SIG-M5 treated with dmso at 0.1 percent for 504 hours (cell line): ENCODE data around the gene LRP2.

Source experiments
- DNase-seq: peaks from one replicate; lab custom pipeline; 2025; ENCODE audit not compliant: unreplicated experiment; lab: John Stamatoyannopoulos, UW

Gene LRP2

GRCh38 chr2:169247211-169247610 lies 115.1 kb downstream of the LRP2 start:
- no peak for DNase-seq

DNA sequence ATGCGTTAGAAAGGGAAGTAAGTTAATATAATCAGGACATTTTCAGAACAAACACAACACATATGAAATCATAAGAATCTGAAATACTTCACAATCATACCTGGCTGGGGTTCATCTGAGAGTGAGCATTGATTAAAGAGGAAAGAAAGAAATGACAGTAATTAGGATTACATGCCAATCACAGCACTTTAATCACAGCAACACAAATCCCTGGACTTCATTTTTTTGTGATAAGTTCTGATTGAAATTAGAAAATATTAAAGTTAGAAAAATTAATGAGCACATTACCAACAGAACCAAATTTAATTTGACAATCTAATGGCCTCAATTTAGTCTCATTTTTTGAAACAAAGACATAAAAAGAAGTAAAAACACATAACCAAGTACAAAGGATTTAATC lies 121.9 kb downstream of the LRP2 start:
- no peak for DNase-seq

DNA sequence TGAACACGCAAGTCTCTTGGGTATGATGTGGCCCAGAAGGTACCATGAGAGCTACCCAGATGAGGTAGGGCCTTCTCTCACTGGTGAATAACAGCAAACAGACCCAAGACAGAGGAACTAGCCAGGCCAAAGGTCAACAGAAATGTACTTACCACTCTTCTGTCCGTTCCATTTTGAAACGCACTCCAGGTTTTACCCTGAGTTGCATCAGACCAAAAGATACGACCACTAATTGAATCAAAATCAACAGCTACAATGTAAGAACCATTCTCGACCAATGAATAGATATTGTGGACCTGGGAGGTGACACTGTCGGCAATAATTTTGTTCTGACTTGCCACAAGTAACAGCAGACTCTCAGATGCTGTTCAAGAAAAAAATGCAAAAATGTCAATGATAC lies 124.4 kb downstream of the LRP2 start:
- no peak for DNase-seq

- no peak for DNase-seq
Measured at GRCh38 chr2:169237286-169237685, 125.0 kb downstream of the LRP2 start.

GRCh38 chr2:169232551-169233154 lies 129.7 kb downstream of the LRP2 start:
- no peak for DNase-seq

DNA sequence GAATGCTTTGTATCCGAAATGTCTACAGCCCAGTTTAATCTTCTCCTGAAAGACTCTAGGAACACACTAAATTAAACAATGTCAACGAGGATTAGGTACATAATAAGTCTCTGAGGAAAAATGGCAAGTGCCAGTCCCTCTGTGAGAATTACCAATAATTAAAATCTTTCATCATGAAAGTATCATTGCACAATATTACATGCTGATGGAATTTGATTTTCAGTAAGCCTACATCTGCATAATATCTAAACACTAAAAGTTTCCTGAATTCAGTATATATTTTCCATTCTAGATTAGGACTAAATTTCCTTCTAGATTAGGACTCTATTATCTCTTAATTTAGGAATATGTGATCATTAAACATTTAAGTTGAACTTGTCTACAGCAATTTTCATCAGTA lies 132.1 kb downstream of the LRP2 start:
- DNase-seq = no peak

- no peak for DNase-seq
Measured at GRCh38 chr2:169229590-169229989, 132.7 kb downstream of the LRP2 start.

DNA sequence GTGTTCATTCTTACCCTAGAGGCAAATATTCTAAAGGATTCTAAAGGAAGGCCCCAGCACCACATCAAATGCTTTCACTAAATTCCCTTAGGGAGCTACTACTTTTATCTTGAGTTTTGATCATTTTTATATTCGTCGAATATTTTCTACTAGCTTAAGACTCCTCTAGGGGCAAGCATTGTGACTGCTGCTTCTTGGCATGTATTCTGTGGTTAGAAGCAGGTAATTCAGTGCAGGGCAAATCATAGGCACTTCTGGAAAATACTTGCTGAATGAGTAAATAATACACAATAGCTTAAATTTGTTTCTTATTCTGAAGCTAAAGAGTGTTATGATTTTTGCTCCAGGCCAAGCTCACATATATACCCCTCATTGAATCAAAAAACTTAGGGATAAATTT lies 136.4 kb downstream of the LRP2 start:
- no peak for DNase-seq

DNA sequence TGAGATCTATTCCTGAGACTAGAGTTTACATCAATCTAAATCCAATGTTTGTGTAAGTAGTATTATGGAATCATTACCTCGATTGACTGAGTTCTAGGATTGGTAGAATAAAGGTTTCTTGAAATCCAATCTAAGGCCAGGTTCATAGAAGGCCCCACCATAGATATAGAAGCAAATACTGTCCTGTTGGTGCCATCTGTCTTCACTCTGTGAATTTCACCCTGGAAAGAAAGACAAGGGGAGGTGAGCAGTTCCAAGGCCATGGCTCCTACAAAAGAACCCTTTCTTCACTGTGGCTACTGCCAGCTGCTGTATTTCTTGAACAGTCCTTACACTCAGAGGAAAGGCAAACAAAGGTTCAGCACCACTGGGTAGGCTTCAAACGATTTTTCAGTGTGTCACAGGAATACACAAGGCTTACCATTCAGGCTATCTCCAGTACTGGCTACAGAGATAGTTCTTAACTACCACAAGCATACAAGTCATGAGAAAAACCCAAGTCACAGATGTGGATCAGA lies 137.0 kb downstream of the LRP2 start:
- DNase-seq = no peak

DNA sequence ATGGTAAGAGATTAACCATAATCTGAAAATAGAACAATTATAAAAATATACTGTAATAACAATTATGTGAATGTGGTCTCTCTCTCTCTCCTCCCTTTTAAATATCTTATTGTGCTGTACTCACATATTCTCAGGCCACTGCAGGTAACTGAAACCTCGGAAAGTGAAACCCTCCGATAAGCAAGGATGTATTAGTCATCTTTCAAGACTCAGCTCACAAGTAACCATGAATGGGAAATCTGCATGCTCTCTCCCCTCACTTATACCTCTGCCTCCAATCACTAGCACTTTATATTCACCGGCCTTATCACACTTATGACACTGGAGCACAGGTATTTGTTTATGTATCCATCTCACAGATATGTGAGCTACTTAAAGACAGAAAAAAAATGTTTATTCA lies 139.7 kb downstream of the LRP2 start:
- no peak for DNase-seq

DNA sequence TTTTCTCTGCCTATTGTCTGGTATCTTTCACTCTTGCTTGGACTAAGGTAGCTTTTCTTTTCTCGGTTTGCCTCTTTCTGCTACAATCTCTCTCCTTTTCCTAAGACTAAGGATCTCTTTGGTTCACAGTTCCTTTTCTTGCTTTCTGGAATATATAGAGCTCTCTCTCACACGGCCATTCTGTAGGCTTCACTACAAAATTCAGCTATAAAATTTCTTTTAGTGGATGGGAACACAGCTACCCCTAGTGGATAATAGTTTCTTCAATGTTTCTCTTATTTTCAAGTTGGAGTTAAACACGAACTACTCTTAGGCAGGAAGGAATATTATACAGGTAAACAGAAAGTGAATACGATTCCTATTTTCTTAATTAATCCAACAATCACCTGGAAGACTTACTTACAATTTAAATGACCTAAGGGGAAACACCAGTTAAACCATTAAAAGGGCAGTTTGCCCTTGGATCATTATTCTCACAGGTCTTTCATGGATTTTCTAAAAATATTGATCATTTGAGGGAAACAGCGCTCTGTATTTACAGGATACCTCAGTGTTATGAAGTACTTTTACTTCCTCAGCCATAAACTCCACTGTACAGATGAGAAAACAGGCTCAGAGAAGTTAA lies 140.5 kb downstream of the LRP2 start:
- DNase-seq = peak; percentile 50

DNA sequence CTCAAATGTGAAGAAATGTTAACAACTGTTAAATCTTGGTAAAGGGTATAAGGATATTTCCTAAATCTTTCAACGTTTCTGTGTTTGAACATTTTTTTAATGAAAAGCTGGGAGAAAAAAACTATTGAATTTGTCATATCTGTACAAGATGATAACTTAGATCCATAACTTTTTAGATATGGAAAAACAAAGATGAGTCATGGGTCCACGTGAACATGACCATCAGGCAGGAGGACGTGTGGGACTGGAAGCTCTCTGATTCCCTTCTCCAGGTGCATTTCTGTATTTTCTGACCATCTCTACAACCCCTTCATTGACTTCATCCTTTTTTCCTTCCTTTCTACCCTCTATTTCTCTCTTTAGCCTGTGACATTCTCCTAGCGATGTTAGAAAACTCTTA lies 151.4 kb downstream of the LRP2 start:
- no peak for DNase-seq

DNA sequence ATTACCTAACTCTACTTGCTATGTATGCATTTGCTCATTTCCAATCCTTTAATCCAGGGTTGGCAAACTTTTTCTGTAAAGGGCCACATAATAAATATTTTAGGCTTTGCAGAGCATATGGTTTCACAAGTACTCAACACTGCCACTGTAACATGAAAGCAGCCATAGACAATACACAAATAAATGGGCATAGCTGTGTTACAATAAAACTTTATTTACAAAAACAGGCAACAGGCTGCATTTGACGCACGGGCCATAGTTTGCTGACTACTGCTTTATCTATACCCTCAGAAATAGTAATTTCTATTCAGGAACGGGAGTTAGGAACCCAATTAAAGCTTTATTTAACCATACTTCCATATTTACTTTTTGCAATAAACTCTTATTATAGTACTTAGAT lies 154.3 kb downstream of the LRP2 start:
- DNase-seq = no peak

- DNase-seq = no peak
Measured at GRCh38 chr2:169205176-169205575, 157.2 kb downstream of the LRP2 start.

GRCh38 chr2:169203952-169204351 lies 158.4 kb downstream of the LRP2 start:
- no peak for DNase-seq

DNA sequence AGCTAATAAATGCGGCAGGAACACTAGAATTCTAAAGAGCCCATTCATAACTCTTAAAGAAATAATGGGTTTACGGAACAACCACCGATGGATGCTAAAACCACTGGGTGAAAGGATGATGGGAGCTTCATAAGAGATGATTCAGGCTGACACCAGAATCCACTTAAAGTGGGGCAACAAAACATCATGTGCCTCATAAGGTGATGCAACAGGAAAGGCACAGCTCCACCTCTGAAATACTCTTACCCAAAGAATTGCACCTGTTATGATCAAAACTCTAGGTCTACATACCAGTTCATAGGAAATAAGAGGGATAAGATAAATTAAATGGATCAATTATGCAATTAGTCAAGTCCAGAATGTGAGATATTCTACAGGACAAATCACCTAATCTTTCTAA lies 161.6 kb downstream of the LRP2 start:
- DNase-seq = no peak

DNA sequence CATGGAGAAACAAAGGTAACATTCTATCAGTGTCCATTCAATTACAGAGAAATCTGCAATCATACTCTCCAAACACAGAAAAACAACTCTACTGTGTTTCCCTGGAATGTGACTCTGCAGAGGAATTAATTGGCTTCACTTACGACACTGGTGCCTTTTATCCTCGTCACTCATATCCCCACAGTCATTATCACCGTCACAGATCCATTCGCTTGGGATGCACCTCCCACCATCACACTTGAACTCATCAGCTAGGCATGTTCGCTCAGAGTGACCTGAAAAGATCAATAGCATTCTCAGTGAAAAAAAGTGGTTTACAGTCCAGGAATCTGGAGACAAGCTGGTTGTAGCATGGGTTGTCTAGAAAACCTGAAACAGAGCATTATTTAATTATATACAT lies 168.7 kb downstream of the LRP2 start:
- no peak for DNase-seq

- no peak for DNase-seq
Measured at GRCh38 chr2:169190197-169190775, 172.0 kb downstream of the LRP2 start.

DNA sequence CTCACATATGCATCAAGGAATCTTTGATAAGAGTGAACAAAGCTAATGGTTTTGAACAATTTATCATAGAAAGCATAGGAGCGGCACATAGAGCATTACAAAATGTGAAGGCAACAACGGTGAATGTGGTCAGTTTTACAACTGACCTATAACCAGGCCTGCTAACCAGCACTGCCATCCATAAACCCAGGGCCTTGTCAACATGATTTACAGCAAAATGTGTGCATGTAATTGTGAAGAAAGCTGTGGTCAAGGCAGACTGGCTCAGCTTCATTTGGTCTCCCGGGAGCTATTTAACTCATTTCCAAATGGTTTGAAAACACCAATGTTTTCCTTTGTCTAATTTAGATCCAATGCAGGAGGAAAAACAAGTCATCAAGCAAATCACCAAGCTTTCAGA lies 173.2 kb downstream of the LRP2 start:
- DNase-seq = no peak

GRCh38 chr2:169185711-169186110 lies 176.6 kb downstream of the LRP2 start:
- no peak for DNase-seq

- no peak for DNase-seq
Measured at GRCh38 chr2:169184074-169184473, 178.3 kb downstream of the LRP2 start.

DNA sequence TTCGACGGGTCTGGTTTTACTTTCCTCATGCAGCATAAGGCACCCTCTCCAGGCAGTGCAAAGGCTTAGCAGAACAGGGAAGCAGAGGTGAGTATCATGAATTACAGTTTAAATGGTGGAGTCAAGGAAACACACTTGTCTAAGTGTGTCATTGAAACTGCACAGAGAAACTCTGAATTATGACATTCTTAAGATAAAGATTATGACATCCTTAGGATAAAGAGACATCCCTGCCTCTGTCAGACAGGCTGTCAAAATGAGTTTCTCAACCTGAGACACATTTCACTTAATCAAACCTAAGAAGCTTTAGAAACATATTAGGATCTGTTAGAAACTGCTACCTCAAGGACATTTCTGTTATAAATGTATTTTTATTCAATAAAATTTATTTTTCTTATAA lies 179.8 kb downstream of the LRP2 start:
- DNase-seq = no peak
